H4 (cell line): ENCODE results near the gene MYZAP. TPM values are rescaled to one million over a fixed set of nuclear protein-coding genes. Genes with fewer than 3 reads are reported as not detected.

Experiments used
- DNase-seq: peaks from one replicate; pipeline ENCODE4 v3.0.0-alpha.2; 2015; ENCODE audit warnings: low spot score
- total RNA-seq: library from RNA; depleted of rRNA; stranded (reverse); fragments of >200 nt; shearing (Covaris generic); gene quantifications from 2 replicates; pipeline ENCODE4 v1.2.3, GENCODE V29; 2014

Gene MYZAP
- total RNA-seq, 1 experiment from 2014 or later: 1.5 TPM

DNA sequence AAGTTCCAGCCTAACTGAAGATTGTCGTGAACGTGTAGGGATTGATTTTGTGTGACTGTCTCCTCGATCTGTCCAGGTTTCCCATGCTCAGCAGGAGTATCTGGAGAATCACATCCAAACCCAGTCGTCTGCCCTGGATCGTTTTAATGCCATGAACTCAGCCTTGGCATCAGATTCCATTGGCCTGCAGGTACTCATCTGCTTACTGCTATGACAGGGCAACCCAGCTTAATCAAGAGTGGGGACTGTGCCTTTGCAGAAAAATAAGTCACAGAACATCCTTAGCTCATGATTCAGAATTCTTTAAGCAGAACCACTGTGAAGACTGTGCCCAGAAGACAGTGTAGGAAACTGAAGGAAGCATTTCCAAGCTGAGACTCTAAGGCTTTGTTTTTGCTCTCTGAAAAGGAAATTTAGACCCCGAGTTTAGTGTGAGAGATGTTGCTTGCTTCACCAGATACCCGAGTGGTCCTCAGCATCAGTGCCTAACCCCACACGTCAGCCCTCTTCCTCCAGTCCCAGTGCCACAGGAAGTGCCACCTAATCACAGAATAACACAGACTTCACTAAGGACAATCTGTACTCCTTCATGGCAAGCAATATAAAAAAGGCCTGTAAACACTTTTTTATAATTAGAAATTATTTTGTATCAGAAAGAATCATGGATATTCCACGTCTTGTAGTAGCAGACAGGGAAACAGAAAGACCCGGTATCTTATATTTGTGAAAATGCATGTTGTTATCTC, 34.2 kb downstream of the MYZAP start:
- DNase-seq: no peak

DNA sequence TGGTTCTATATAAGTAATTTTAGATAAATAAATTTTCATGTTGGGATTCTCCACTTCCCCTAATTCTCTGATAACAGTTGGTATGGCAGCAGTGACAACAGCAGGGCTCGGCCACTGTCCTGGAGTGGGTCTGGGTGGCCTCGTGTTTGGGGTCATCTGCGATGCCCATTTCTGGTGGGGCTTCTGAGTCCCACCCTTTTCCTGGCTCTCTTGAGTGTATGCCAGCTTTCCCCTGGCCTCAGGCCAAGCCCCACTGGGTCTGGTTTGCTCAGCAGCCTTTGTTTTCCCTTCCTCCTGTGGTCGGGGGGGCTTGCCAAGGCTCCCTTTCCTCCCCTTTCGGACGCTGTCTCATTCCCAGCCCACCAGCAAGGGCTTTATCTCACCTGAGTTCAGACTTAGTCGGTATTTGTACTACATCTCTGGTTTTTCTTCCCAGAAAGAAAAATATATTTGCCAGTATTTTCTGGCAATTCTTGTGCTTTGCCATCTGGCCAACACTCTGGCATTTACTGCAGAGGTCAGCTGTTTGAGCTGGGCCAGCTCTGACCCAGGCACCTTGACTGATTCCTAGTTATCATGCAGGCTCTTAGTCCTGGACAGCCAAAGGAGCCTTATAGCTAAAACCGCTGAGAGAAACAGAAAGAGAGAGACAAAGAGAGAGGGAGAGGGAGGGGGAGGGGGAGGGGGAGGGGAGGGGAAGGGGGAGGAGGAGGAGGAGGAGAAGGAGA, 35.2 kb downstream of the MYZAP start:
- no peak for DNase-seq

DNA sequence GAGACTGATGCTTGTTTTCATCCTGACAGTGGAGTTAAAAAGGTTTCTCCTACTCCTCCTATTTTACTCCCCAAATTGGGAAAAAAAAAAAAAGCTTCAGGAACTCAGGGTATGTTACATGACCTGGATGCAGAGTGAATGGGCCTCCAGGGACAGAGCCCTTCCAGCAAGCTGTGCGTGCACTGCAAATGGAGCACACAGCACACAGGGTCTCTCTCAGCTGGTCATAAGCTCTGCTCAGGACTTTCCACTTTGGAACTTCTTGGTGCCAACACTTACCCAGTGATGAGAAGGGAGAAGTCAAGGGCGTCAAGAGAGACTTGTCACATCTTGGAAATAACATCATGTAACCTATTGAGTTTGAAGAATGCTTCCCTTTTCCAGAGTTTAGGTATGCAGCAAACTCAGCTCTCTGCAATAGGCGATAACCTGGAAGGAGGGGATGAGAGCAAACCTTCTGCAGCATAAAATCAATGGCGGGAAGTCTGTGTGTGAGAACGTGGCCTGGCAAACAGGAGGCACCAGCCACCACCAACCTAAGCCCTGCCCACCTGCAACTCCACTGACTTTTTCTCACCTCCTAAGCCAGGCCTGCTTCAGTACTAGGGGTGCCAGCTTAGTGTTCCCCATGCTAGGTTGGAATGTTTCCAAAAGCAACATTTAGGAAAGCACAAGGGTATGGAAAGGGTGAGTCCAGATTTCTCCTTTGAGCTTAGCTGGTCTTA, 39.8 kb downstream of the MYZAP start:
- no peak for DNase-seq

DNA sequence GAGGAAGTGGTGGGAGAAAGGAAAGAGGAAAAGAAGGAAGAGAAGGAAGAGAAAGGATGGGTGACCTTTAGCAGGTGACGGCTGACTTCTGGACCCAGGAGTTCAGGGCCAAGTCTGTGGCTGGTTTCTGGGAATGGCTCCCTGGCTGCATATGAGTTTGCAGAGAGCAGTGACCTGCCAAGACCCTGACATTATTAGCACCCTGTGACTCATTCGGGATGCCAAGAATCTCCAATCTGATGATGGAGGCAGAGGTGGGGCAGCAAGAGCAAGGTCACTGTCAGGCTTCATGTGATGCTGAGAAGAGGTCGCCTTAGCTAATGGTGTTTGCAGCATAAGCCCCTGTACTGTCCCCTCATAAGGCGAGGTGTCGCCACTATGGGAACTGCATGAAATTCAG, 42.6 kb downstream of the MYZAP start:
- no peak for DNase-seq

DNA sequence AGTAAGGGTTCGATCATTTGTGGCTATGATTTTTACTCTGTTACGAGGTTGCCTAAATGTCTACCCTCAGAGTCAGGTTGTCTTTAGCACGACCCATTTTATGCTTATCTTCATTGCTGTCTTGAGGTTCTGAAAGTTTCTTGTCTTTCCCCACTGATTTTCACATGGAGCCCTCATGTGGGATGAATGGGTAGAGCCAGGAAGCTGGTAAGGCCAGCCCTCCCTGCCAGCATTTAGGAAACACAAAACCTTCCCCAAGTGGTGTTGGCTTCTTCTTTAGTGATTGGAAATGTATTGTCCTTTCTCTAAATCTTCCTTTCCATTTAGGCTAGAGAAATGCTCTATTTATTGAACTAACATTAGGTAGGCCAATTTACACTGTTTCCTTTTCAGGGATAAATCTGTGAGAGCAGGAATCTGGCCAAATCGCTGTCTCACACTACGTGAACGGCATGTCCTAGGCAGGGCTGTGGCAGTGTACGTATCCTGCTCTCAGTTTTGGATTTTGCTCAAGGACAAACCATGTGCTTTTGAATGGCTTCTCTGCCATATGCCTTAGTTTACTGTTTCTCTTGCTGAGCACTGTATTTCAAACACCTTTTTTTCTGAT, 43.7 kb downstream of the MYZAP start:
- DNase-seq: no peak

DNA sequence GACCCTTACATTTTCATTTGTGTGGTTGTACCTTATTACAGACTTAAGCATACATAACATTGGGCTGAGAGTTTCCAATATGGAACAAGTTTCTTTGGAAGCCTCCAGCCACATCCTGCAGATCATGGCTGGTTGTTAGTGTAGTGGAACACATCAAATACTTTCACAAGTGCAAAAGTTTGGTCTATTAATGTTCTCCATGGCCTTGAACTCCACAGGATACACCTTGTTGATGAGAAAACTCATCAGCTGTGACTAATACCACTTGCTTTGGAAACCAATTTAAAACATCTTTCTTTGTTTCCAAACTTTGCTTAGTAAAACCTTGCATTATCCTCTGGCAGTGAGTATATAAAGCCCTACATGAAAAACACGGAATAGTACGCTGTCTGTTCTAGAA, 46.1 kb downstream of the MYZAP start:
- no peak for DNase-seq

DNA sequence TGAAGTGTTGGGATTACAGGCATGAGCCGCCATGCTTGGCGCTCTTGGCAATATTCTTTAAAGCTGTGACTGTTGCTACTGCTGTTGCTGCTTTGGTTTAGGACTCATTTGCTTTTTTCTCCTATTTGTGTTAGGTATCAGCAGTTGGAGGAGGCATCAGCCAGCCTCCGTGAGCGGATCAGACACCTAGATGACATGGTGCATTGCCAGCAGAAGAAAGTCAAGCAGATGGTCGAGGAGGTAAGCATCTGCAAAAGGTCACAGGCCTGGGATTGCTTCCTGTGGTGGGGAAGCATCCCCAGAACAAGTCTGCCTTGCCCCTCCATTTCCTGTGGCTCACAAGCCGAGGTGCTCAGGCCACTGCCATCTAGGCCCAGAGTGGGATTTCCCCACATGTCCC, 47.6 kb downstream of the MYZAP start:
- DNase-seq: no peak

DNA sequence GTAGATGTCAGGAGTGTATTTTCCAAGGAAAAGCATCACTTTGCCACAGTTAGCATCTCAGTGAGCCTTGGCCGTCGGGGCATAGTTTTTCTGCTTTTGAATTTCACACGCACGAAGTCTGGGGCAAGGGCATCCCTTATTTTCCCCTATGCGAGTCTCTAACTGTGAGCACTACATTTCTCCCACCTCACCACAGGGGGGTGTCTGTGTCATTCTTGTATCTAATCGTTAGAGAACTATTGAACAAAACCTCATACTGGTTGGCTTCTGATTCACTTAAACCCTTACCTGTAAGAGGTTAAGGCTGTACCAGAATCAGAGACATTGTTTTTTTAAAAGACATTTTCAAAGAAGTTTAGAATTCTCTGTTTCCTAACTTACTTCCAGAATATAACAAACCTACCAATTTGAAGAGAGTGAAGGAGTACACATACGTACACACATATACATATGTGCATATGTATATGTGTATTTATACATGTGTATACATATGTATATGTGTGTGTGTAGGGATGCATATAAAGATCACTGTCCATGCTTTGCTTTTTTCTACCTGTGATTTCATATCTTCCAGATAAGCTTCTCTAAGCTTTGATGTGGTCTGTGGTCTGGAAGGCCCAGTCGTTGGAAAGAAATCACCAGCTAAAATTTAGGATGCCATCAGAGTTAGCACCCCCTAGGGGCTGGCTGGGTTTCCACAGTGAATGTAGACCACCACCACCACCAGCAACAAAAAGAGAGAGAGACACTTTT, 49.4 kb downstream of the MYZAP start:
- no peak for DNase-seq

DNA sequence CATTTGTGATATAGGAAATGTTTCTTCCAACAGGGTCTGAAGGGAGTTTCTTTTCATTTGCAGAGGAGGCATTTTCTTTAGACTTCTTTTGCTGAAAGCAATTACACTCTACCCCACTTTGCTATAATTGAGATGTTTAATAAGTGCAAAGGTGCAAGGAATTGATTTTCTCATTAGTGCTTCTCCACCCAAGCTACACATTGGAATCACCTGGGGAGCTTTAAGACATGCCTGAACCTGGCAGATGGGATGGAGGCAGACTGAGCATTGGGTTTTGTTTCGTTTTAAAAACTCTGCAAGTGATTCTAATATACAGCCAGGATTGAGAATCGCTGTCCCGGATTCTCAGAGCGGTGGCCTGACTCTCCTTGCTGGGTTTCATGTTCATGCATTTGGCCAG, 52.1 kb downstream of the MYZAP start:
- DNase-seq: no peak

DNA sequence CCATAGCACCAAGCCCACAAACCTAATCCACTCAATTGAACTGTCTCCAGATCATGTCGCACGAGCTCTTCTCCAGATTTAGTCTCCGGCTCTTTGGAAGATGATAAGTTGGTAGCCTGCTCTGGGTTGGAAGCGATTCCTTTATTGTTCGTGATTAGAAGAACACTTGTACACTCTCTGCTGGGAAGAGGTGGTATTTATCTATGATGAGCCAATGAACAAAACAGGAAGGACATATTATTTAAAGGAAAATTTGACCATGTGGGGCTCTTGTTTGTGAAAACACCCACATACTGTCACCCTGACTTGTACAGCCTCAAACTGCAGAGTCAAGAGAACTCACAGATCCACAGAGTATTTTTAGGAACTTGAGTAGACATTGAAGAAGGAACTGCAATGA, 54.4 kb downstream of the MYZAP start:
- DNase-seq: no peak

DNA sequence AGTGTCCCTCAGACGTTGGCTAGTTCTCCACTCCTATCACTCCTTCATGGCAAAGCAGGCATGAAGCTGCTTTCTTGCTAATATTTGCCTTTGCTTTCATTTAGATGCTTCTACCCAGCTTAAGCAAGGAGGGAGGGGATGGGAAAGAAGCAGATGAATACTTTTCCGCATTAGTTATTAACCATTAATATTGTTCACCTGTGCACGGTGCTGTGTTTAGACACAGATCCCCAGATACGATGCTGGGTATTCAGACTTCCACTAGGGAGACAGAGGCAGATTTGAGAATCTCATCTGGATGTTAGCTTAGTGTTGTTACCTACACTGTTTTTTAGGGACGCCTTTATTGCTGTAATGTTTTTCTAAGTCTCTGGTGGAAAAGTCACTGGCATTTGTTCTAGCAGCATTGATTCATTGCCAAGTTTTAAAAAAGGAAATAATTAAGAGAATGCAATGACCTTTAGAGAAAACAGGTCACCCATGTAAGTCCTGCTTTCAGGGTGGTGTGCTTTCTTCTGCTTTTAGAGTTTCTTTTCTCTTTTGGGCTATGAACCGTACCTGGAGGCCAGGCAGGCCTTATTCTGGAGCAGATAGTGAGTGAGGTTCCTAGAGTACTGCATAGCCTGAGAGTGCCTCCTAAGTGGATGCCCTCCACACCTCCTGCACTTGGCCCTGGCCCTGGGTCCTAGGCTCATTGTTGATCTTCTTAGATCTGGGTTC, 55.5 kb downstream of the MYZAP start:
- DNase-seq: no peak

DNA sequence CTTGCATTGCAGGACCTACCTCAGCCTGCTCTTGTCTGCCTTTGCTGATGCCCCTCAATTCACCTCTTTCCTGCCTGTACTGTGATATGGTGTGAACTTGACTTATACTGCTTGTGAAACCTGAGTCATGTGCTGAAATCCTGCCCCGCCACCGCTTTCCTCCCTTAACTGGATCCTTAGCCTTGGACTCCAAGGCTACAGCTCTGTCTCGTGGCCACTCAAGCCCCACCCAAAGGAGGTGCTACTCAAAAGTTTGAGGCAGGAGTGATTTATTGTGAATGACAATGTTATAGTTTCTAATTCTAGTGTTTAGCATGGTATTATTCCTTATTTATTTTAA, 56.1 kb downstream of the MYZAP start:
- DNase-seq: no peak

DNA sequence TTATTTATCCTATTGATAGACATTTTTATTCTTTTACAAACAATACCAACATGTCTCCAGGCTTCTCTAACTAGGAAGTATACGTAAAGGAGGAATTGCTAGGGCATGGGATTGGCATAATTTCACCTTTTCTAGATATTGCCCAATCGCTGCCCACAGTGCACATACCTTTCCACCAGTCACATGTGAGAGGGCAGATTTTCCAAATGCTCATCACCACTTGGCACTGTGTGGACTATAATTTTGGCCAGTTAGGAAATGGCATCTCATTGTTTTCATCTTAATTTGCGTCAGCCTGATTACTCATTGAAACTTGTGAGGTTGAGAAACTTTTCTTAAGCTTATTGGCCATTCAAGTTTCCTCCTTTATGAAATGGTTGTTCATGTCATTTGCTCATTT, 57.4 kb downstream of the MYZAP start:
- DNase-seq: no peak

DNA sequence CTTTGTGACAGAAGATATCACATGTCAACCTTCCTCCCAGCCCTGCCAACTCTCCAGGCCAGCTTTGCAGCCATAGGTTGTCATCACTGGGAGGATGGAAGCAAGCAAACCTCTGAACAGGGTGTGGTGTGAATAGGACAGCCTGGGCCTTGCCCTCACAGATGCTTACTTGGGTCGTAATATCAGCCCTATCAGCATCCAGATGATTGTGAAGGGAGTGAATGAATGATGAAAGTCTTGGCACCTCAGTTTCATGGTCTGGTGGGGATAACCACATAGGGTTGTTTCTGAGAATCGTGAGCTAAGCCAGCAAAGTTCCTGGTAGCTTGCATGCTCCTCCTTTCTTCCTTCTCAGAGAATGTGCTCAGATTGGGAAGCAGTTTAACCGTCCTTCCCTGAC, 59.7 kb downstream of the MYZAP start:
- no peak for DNase-seq

DNA sequence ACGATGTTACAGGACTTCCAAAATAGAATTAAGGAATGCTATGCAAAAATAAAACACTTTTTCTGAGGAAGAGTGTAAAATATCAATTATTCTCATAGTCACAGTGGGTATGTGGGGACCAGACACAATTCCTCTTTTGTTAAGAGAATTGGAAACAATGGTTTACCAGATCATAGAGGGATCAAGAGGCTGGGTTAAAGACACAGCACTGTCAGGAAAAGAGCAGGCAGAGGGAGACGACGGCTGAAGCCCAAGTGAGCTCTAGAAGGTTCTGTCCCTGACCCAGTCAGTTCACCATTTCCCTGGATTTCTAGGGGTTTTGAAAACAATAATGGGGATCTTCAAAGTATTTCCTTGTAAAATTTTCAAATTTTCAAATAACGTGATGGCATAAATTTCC, 60.8 kb downstream of the MYZAP start:
- no peak for DNase-seq

DNA sequence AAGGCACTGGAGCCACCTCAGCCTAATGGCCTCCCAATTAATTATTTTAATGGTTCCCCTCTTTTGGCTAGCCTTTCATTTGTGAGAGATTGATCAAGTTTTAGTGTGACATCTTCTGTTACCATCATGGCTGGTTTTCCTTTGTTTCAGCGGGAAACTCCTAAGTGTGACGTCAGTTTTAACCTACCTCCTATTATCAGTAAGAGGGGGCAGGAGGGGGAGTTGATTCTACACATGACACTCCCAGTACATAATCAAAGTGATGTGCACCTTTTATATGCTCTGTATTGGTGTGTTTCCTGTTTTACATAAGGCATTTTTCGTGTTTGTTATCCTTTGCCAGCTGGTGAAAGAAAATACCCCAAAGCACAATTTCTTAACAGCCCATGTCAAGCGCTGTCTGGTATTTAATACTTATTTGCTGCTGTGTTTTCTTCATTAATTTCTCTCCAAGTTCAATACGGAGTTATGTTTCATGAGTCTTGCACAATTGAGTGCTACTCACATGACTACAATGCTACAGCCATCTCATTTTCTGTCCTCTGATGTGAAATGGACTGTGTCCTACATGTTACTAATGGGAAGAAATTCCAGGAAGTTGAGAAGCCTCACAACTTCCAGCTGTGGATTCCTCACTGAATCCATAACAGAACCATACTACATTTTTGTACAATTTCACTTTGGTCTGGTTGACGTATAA, 62.6 kb downstream of the MYZAP start:
- no peak for DNase-seq

DNA sequence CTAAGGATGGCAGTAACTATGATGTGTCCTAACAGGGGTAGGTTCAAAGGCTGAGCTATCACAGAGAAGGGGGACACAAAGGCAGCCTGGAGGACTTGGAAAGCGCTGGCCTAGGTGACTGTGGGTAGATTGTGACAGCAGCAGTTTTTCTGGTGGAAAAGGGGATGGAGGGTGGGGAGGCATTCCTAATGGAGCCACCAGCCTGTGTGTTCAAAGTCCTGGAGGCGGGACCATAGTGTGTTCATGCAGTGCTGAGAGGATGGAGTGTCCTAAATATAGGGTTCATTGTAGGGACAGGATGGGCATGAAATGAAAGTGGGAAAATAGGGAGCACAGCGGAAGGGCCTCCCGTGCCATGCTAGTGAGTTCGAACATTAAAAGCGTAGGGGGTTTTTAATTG, 63.3 kb downstream of the MYZAP start:
- DNase-seq: no peak

DNA sequence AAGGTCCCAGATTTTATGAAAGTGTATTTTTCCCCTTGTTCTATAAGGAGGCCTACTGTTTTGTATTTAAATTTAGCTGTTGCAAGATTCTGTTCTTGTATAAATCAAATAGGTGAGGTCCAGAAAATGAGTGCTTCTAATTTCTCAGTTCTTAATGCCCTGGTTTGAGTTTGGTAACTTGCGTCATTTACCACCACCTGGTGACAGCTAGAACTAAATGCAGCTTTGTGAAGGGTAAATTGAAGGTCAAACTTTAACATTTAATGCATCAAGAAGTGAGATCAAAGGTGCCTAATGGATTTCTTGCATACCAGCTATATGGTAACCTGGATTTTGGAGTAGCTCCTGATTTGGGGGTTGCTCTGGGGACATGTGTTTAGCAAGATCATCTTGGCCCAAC, 64.1 kb downstream of the MYZAP start:
- DNase-seq: no peak

DNA sequence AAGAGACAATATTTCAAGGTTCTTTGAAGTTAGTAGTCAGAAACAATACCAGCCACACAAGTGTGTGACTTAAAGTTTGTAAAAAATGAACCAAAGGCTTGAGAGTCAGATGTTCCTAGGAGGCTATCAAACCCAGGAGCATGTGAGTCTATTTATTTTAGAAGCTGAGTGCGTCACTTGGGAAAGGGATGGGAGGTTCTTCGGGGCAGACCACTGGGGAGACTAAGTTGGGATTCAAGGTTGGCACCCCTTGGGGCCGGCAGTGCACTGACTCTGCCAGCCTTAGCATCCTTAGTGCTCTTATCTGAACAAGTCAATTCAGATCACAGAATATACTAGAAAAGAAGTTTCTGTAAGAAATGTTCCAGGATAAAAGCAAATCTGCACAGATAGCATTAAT, 64.7 kb downstream of the MYZAP start:
- DNase-seq: no peak

DNA sequence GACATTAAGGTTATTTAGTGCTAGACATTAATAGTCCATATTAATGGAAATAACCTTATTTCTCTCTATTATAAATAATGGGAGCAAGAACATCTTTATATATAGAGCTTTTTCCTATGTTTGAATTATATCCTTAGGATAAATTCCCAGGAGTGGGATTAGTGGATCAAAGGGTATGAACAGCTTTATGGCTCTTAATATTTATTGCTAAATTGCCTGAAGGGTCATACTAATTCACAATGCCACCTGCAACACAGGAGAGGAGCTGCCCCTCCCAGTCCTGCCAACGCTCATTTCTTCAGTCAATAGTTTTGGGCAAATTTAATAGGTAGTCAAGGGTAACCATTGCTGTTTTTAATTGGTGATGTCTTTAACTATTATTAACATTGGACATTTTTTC, 65.9 kb downstream of the MYZAP start:
- DNase-seq: no peak
